Pancreas (tissue), 10 donors: ENCODE measurements around the gene MYL4. TPM values are rescaled to one million over a fixed set of nuclear protein-coding genes. Genes with fewer than 3 reads are reported as not detected.
"Not testable (repeated sequence)": the region's sequence is repeated elsewhere in the genome, so short reads cannot be mapped to it uniquely, and the experiment has no call there.

Experiments used
- ATAC-seq, 4 donors: fragments of 200-7000 bp; cut with Tn5 transposase; one replicate each; pipeline versions ENCODE4 v1.8.0 to v1.9.1; 2020; ENCODE audit warnings: mild to moderate bottlenecking in 4 of 4, moderate library complexity in 4 of 4
- DNase-seq, 6 donors: peaks; one replicate each; pipeline ENCODE4 v3.0.0-alpha.2; 2020
- FAIRE-seq: peaks from 2 replicates; lab custom pipeline; 2012; peaks lifted over from hg19 to GRCh38; lab: Jason Lieb, UNC
- H3K27ac ChIP-seq, 4 donors: fragments of 200-600 bp; sonication (generic); 1 replicate in 3 of 4; 2 replicates in 1 of 4; pipeline versions ENCODE4 v1.5.0 to v1.8.0; 2020
- H3K27me3 ChIP-seq, 4 donors: fragments of 200-600 bp; one replicate each; pipeline ENCODE4 v1.8.0; 2021
- H3K36me3 ChIP-seq, 3 donors: fragments of 200-600 bp; sonication (generic) in 1 of 3; one replicate each; pipeline versions ENCODE4 v1.5.0 to v1.8.0; 2020 to 2021
- H3K4me1 ChIP-seq, 3 donors: fragments of 200-600 bp; one replicate each; pipeline ENCODE4 v1.8.0; 2021
- H3K4me3 ChIP-seq, 4 donors: fragments of 200-600 bp; sonication (generic) in 2 of 4; one replicate each; pipeline versions ENCODE4 v1.5.0 to v1.8.0; 2020 to 2021
- H3K9me3 ChIP-seq, 4 donors: fragments of 200-600 bp; one replicate each; pipeline ENCODE4 v1.8.0; 2021
- CTCF ChIP-seq, 4 donors: fragments of 200-600 bp; sonication (generic) in 3 of 4; IDR thresholded peaks; one replicate each; pipeline versions ENCODE4 v1.5.0 to v1.8.0; 2021; ENCODE audit warnings: antibody characterized with exemption in 4 of 4
- WGBS, 2 donors: extraction: QIAGEN DNeasy Blood & Tissue Kit; methylation state at CpG; one replicate each; pipeline ENCODE4 v1.1.7; 2013; 5-methylcytosine and 5-hydroxymethylcytosine counted together
- intact Hi-C, 3 donors: fragments of 100-400 bp; cut with DNase I; formaldehyde crosslinking; loops; one replicate each; pipeline versions ENCODE4 v1.11.1 to v1.14.2; 2022
- polyA plus RNA-seq, 2 donors: library from polyadenylated mRNA; stranded (reverse); fragments of 200-250 nt; gene quantifications; one replicate each; pipeline ENCODE4 v1.2.3, GENCODE V29; 2013
- total RNA-seq, 6 donors: library from RNA; stranded (reverse); fragmentation: NEBNext Ultra II Directional in 4 of 6; extraction: Animal tissue kit (Norgen Biotek cat#: 25700) in 4 of 6; gene quantifications; one replicate each; pipeline versions ENCODE4 v1.2.1 to v1.2.4, GENCODE V29; 2021 to 2023
- donor health status: healthy with polysubstance abuse.
- donor health status: DM: no; HTN: no; CAD: no; lungs with moderate emphysema.
- donor health status: DM: no; HTN: no; CAD: no.
- donor health status: control.
- donor health status: control.
- donor health status: Bipolar disorder and iron deficiency.
- donor health status: DM: yes; HTN: yes; CAD: no.
- donor health status: DM: no; HTN: no; CAD: no.
- donor health status: DM: no; HTN: no; CAD: no.
- donor health status: DM: yes; HTN: yes; CAD: no.

The MYL4 gene
- total and polyA plus RNA-seq, 8 donors, result 0.23 to 0.53 (median 0.28) TPM; not detected in 4

- intact Hi-C loops, result no loop called here
- H3K27me3 ChIP-seq, result no peaks in the 10 kb centered on the region
- ATAC-seq (no peak), DNase-seq (no peak), FAIRE-seq (no peak)
- 95 to 97% methylated on average over 4 of the region's 4 CpGs for WGBS, 2 donors
- no peak overlapping the region for H3K27ac ChIP-seq
- H3K4me1 ChIP-seq, result no peaks in the 10 kb centered on the region
- no peaks in the 10 kb centered on the region for H3K9me3 ChIP-seq
- no peak for TF ChIP-seq CTCF (IDR thresholded peaks at IDR 0.05)
- peaks cover 0 to 10% (median 0%) of the 10 kb centered on the region in 3 donors for H3K36me3 ChIP-seq
- H3K4me3 ChIP-seq, result no peak overlapping the region
Observed at GRCh38 chr17:47170710-47171109, 38.4 kb upstream of the MYL4 start.

- no peak for ATAC-seq
- intact Hi-C loops, result no loop called here
- FAIRE-seq, result no peak
- no peaks in the 10 kb centered on the region for H3K4me1 ChIP-seq
- no peaks in the 10 kb centered on the region for H3K9me3 ChIP-seq
- H3K27me3 ChIP-seq, result no peaks in the 10 kb centered on the region
- no peak for TF ChIP-seq CTCF (IDR thresholded peaks at IDR 0.05)
- H3K27ac ChIP-seq, result no peak overlapping the region
- no peaks in the 10 kb centered on the region for H3K36me3 ChIP-seq
- DNase-seq, result no peak
- 93 to 97% methylated on average over 2 of the region's 2 CpGs for WGBS, 2 donors
- H3K4me3 ChIP-seq, result no peak overlapping the region
Observed at GRCh38 chr17:47172696-47173565, 36.2 kb upstream of the MYL4 start.

GRCh38 chr17:47174823-47175222, 34.3 kb upstream of the MYL4 start:
- H3K4me3 ChIP-seq, H3K36me3 ChIP-seq, H3K4me1 ChIP-seq, H3K9me3 ChIP-seq, H3K27me3 ChIP-seq, ATAC-seq, H3K27ac ChIP-seq, intact Hi-C loops, FAIRE-seq, DNase-seq: not testable (repeated sequence)
- WGBS, 2 donors, result 95 to 96% methylated on average over 8 of the region's 8 CpGs

- H3K27ac ChIP-seq, result no peak overlapping the region
- no peaks in the 10 kb centered on the region for H3K9me3 ChIP-seq
- TF ChIP-seq CTCF (IDR thresholded peaks at IDR 0.05), result no peak
- ATAC-seq, result no peak
- no peaks in the 10 kb centered on the region for H3K36me3 ChIP-seq
- no peak overlapping the region for H3K4me3 ChIP-seq
- H3K4me1 ChIP-seq, result no peaks in the 10 kb centered on the region
- intact Hi-C loops, result no loop called here
- no peaks in the 10 kb centered on the region for H3K27me3 ChIP-seq
- 85 to 87% methylated on average over 2 of the region's 2 CpGs for WGBS, 2 donors
- DNase-seq, result no peak
- no peak for FAIRE-seq
Observed at GRCh38 chr17:47176389-47176826, 32.7 kb upstream of the MYL4 start.

- no peak for FAIRE-seq
- no peaks in the 10 kb centered on the region for H3K9me3 ChIP-seq
- H3K27me3 ChIP-seq, result no peaks in the 10 kb centered on the region
- TF ChIP-seq CTCF (IDR thresholded peaks at IDR 0.05), result no peak
- no peak overlapping the region for H3K27ac ChIP-seq
- intact Hi-C loops, result no loop called here
- WGBS, 2 donors, result 94 to 97% methylated on average over 7 of the region's 7 CpGs
- ATAC-seq, result no peak
- no peak overlapping the region for H3K4me3 ChIP-seq
- no peaks in the 10 kb centered on the region for H3K36me3 ChIP-seq
- no peak for DNase-seq
- H3K4me1 ChIP-seq, result no peaks in the 10 kb centered on the region
Observed at GRCh38 chr17:47177261-47177660, 31.9 kb upstream of the MYL4 start.
